ENCODE data around the gene TMCO4.

GRCh38 chr1:19840228-19840627, 40.5 kb upstream of the TMCO4 start:
- no peak for TF ChIP-seq POLR2AphosphoS5 (IDR thresholded peaks at IDR 0.05; ENCODE audit: low read depth, low read length)
- TF ChIP-seq SIN3A (IDR thresholded peaks at IDR 0.05; ENCODE audit: borderline replicate concordance, insufficient read depth, low read length): no peak
- no peak for TF ChIP-seq TAF1 (IDR thresholded peaks at IDR 0.05; ENCODE audit: borderline replicate concordance, insufficient read depth, low read length)
- TF ChIP-seq, protein P1, sequence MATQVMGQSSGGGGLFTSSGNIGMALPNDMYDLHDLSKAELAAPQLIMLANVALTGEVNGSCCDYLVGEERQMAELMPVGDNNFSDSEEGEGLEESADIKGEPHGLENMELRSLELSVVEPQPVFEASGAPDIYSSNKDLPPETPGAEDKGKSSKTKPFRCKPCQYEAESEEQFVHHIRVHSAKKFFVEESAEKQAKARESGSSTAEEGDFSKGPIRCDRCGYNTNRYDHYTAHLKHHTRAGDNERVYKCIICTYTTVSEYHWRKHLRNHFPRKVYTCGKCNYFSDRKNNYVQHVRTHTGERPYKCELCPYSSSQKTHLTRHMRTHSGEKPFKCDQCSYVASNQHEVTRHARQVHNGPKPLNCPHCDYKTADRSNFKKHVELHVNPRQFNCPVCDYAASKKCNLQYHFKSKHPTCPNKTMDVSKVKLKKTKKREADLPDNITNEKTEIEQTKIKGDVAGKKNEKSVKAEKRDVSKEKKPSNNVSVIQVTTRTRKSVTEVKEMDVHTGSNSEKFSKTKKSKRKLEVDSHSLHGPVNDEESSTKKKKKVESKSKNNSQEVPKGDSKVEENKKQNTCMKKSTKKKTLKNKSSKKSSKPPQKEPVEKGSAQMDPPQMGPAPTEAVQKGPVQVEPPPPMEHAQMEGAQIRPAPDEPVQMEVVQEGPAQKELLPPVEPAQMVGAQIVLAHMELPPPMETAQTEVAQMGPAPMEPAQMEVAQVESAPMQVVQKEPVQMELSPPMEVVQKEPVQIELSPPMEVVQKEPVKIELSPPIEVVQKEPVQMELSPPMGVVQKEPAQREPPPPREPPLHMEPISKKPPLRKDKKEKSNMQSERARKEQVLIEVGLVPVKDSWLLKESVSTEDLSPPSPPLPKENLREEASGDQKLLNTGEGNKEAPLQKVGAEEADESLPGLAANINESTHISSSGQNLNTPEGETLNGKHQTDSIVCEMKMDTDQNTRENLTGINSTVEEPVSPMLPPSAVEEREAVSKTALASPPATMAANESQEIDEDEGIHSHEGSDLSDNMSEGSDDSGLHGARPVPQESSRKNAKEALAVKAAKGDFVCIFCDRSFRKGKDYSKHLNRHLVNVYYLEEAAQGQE (IDR thresholded peaks at IDR 0.05; ENCODE audit: insufficient read depth in 1 of 2, low read depth in 2 of 2, low read length in 2 of 2): no peak
- no peak for TF ChIP-seq FOXP2 (optimal IDR thresholded peaks at IDR 0.05; ENCODE audit: borderline replicate concordance, extremely low read depth, extremely low read length, insufficient read depth)

All from PFSK-1 (cell line).